ENCODE data around the gene COQ2.

The COQ2 gene

DNA sequence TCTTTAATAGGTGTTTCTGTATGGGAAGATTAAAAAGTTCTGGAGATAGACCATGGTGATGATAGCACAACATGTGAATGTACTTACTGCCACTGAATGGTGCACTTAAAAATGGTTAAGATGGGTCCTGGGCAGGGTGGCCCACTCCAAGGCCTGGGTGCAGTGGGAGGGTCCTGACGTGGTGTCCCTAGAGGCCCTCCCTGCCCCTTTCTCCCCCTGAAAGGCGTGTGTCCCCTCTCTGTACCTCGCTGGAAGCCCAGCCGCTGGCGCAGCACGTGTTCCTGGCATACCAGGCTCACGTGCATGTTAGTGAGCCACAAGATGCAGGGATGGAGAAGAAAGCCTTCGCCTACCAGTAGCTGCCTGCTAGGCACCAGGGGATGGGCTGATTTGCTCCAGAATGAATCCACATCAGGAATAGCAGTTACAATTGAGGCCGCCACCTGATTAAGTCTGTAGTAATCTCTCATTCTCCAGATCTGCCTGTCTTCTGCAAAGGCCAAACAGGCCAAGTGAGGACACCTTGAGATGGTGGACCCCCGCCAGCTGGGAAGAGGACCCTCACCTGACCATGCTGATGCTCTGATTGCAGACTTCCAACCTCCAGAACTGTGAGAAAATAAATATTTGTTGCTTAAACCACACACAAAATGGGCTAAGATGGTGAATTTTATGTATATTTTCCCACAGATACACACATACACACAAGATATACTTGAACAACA is 67.5 kb downstream of the COQ2 start:
- no peak for DNase-seq (ENCODE audit: low spot score)

DNA sequence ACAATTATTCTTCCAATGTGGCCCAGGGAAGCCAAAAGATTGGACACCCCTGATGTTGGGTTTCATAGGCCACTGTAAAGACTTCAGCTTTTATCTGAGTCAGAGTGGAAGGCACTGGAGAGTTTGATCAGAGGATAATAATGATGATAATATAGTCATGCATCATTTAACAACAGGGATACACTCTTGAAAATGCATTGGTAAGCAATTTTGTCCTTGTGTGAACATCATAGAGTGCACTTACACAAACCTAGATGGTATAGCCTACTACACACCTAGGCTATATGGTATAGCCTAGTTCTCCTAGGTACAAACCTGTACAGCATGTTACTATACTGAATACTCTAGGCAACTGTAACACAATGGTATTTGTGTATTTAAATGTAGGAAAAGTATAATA is 70.5 kb downstream of the COQ2 start:
- DNase-seq (ENCODE audit: low spot score): no peak

Data from iPS-NIHi11 (cell line).